Ectodermal cell (in vitro differentiated cells): Measurements from ENCODE around the gene CASK.

Experiments used
- H3K27ac ChIP-seq: 2 replicates; pipeline ENCODE4 v1.7.0; 2013; ENCODE audit warnings: mild to moderate bottlenecking, low read depth, low read length; ENCODE audit not compliant: insufficient read depth, poor library complexity, severe bottlenecking
- H3K27me3 ChIP-seq: 2 replicates; pipeline ENCODE4 v1.7.0; 2013; ENCODE audit warnings: mild to moderate bottlenecking, low read length; ENCODE audit not compliant: insufficient read depth, control insufficient read depth, poor library complexity, severe bottlenecking
- H3K36me3 ChIP-seq: one replicate; pipeline ENCODE4 v1.7.0; 2013; ENCODE audit warnings: low read length; ENCODE audit not compliant: control insufficient read depth, insufficient read depth
- H3K4me1 ChIP-seq: one replicate; pipeline ENCODE4 v1.7.0; 2013; ENCODE audit warnings: low read length; ENCODE audit not compliant: control insufficient read depth, insufficient read depth
- H3K4me3 ChIP-seq: 2 replicates; pipeline ENCODE4 v1.7.0; 2013; ENCODE audit warnings: low read depth, low read length, control low read depth; ENCODE audit not compliant: insufficient read depth
- H3K9me3 ChIP-seq: 2 replicates; pipeline ENCODE4 v1.7.0; 2013; ENCODE audit warnings: mild to moderate bottlenecking, low read length, moderate library complexity; ENCODE audit not compliant: control insufficient read depth
- WGBS, 2 experiments: methylation state at CpG; one replicate each; pipeline ENCODE4 v1.1.7; 2013; ENCODE audit warnings: missing lambda C conversion rate in 2 of 2; 5-methylcytosine and 5-hydroxymethylcytosine counted together

Gene CASK

DNA sequence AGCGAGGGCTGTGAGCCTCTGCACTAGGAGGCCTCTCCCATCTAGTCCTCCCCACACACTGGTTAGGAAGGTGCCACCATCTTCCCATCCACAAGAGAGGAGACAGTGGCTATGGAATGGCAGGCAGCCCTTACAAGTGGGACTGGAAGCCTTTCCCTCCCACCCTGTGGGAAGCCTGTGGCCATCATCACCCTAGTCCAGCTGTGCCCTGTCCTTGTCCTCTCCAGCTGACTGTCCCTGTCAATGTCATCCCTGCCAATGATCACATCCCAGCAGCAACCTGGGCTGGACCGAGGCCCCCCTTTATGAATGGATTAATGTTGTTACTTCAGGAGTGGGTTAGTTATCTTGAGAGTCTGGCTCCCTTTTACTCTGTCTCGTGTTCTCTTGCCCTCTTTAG lies 423.4 kb downstream of the CASK start:
- H3K27me3 ChIP-seq = no peaks in the 10 kb centered on the region
- WGBS, 2 experiments = 89% methylated on average over 3 of the region's 3 CpGs; no CpG with 5 or more reads in 1 of the 2 experiments
- no peak overlapping the region for H3K4me3 ChIP-seq
- H3K36me3 ChIP-seq = no peaks in the 10 kb centered on the region
- H3K9me3 ChIP-seq = no peaks in the 10 kb centered on the region
- H3K27ac ChIP-seq = no peak overlapping the region
- no peaks in the 10 kb centered on the region for H3K4me1 ChIP-seq

DNA sequence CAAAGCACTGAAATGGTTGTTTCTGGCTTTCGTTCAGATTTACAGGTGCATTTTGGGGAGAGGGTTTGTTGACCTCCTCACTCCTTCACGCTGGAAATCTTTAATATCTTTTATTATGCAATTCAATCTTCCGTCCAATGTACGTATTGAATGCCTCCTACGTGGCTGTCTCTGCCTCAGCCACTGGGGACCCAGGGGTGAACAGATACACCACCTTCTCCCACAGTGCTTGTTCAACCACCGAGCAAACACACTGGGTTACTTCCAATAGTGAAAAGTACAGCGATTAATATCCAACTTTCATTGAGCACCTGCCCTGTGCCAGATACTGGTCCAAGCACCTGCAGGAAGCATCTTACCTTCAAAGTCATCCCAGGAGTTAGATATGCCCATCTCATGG lies 424.2 kb downstream of the CASK start:
- H3K4me1 ChIP-seq = no peaks in the 10 kb centered on the region
- WGBS, 2 experiments = 88 to 95% methylated on average over 6 to 7 of the region's 7 CpGs
- H3K27me3 ChIP-seq = no peaks in the 10 kb centered on the region
- no peak overlapping the region for H3K4me3 ChIP-seq
- H3K9me3 ChIP-seq = no peaks in the 10 kb centered on the region
- H3K36me3 ChIP-seq = no peaks in the 10 kb centered on the region
- no peak overlapping the region for H3K27ac ChIP-seq

DNA sequence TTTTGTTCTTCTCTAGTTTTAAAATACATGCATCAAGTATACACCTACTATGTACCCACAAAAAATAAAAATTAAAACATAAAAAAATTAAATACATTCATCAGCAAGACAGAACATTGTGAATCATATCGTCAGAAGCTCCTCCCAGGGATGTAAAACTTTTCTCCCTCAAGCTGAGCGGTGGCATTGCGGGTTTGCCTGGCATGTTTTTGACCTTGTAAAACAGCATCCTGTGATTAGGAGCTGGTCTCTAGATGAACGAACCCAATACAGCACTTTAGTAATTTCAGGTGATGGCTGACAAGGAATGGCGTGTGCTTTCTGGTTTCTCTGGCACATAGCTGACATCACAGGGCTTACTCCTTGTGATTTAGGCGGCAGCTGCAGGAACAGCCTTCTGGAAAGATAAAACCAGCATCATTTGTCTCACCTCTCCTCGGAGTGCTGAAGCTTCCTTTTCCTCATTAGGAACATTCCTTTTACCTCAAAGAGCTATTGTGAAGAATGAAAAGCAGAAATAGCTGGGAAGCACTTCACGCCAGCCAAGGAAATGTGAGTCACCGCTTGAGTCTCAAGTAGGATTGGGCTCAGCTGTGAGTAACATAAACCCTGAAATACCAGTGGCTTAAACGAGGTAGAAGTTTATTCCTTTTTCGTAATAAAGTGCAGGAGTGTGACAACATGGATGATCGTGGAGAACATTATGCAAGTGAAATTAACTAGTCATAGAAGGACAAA lies 431.9 kb downstream of the CASK start:
- Histone ChIP-seq H3K36me3 (no peaks in the 10 kb centered on the region), H3K27me3 (no peaks in the 10 kb centered on the region), H3K4me3 (no peak overlapping the region), H3K4me1 (no peaks in the 10 kb centered on the region), H3K9me3 (no peaks in the 10 kb centered on the region), H3K27ac (no peak overlapping the region)
- 41 to 43% methylated on average over 11 to 12 of the region's 12 CpGs for WGBS, 2 experiments

DNA sequence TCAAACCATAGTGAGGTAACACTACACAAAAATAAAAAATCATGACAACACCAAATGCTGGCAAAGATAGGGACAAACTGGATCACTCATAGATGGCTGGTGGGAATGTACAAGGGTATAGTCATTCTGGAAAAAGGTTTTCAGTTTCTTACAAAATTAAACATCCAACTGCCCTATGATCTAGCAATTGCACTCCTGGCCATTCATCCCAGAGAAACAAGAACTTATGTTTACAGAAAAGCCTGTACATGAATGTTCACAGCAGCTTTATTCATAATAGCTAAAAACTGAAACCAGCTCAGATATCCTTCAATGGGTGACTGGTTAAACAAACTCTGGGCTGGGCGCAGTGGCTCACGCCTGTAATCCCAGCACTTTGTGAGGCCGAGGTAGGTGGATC lies 432.9 kb downstream of the CASK start:
- Histone ChIP-seq H3K27ac (no peak overlapping the region), H3K27me3 (no peaks in the 10 kb centered on the region), H3K4me3 (no peak overlapping the region), H3K4me1 (no peaks in the 10 kb centered on the region), H3K36me3 (no peaks in the 10 kb centered on the region), H3K9me3 (no peaks in the 10 kb centered on the region)
- WGBS, 2 experiments = 93 to 95% methylated on average over 3 of the region's 3 CpGs

DNA sequence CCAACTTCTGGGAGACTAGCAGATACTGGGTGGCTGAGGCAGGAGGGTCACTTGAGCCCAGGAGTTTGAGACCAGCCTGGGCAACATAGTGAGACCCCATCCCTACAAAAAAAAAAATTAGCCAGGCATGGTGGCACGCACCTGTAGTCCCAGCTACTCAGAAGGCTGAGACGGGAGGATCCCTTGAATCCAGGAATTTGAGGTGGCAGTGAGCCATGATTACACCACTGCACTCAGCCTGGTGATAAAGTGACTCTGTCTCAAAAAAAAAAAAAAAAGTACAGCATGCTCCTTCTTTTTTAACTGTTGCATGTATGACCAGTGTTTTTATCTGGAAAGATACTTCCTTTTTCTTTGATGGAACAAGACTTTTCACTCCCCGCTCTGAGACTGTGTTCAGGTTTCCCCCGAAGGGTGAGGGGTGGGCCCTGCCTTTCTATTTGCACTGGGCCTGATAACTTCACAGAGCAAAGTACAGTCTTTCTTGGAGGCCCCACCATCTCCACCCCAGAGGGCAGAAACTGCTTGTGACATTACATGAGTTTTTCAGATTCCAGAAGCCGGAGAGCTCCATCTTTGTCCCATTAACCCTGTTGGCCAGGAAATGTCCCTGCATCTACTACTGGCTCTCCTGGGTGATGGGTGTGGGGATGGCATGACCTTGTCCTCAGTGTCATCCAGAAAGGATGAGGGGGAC lies 441.1 kb downstream of the CASK start:
- Histone ChIP-seq H3K4me1 (no peaks in the 10 kb centered on the region), H3K9me3 (no peaks in the 10 kb centered on the region), H3K4me3 (no peak overlapping the region), H3K27me3 (no peaks in the 10 kb centered on the region), H3K36me3 (no peaks in the 10 kb centered on the region), H3K27ac (no peak overlapping the region)
- 91 to 95% methylated on average over 4 to 5 of the region's 5 CpGs for WGBS, 2 experiments

DNA sequence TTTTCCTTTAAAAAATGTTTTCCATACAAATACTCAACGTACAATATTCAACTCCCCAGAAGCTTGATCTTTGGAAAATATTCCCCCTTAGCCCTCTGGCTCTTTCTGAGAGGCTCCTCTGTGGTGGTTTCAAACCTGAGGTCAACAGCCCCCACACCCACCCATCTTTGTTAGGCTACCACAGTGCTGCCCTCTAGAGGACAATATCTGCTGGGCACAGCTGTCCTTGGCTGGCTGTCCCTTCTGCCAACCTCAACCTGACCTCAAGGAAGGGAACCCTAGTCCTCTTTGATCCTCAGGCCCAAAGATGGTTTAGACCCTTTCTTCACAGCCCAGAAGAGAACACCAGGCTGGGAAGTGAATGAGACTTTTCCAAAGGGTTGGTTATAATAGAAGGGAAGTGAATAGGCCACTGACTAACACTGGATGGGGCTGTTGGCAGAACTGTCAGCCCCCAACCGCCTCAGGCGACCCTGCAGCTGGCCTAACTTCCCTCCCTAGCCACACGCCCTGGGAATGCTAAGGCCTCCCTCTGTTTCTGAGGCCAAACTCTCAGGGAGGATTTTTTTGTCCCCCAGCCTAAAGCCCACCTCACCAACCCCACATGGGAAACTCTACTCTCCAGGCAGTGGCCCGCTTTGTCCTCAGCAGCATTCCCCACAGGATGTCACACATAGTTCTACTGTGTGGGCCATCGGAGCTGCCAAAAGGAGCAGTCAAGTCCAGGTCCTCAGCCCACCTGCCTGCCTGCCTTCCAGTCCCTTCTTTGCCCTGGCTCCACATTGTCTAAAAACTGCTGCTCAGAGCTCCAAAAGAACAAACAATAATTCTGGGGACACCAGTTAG lies 441.9 kb downstream of the CASK start:
- no peak overlapping the region for H3K27ac ChIP-seq

DNA sequence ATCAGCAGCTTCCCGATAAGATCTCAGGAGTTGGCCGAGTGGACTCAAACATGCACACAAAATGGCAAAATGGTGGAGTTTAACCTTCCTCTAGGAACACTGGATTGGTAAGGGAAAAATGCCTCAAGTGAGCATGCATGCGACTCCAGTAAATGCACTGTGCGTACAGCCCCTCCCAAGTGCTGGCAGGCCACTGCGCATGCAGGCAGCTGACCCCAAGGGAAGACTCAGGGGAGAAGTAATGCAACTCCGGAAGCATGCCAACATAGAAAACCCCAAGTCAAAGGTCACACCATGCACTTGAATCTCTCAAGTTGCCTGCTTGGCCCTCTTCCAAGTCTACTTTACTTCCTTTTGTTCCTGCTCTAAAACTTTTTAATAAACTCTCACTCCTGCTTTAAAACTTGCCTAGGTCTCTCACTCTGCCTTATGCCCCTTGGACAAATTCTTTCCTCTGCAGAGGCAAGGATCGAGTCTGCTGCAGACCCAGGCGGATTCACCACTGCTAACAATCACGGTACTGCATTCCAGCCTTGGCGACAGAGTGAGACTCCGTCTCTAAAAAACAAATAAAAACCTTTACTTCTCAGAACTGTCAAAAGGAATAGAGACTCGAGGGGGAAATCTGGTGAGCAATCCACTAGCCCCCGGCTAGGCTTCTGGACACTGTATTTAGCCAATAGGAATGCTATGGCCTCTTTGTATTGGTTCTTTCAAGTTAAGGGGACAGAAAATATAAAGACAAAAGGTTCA lies 442.7 kb downstream of the CASK start:
- no peaks in the 10 kb centered on the region for H3K4me1 ChIP-seq
- no peak overlapping the region for H3K4me3 ChIP-seq
- H3K27ac ChIP-seq = no peak overlapping the region
- 89 to 92% methylated on average over 13 of the region's 13 CpGs for WGBS, 2 experiments
- H3K36me3 ChIP-seq = no peaks in the 10 kb centered on the region
- H3K9me3 ChIP-seq = no peaks in the 10 kb centered on the region
- no peaks in the 10 kb centered on the region for H3K27me3 ChIP-seq

More for the DNA sequence above, 441.9 kb downstream of the CASK start:
- no peaks in the 10 kb centered on the region for H3K27me3 ChIP-seq
- H3K4me1 ChIP-seq = no peaks in the 10 kb centered on the region
- no peaks in the 10 kb centered on the region for H3K9me3 ChIP-seq
- WGBS, 2 experiments = 72 to 85% methylated on average over 6 of the region's 6 CpGs
- no peak overlapping the region for H3K4me3 ChIP-seq
- H3K36me3 ChIP-seq = no peaks in the 10 kb centered on the region

DNA sequence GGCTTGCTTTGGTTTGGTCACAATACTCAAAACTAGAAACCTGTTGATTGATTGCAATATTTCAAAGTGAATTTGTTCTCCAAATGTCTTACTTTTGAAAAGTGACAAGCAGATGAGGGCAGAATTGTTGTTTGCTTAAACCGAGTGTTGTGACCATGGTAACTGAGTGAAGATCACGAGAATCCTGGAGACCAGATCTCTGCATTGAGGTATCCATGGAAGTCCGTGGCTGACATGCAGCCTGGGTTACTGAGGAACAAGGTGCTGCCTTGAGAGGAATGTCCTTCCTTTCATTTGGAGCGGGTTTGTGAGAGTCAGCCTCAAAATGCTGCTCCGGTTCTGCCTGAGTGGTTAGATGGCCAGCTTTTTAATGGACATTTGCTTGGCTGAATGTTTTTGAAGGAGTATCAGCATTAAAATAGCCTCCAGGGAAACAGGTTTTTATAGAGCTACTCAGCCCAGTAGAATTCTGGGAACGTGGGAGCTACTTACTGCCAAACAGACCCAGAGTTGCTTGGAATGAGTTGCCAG lies 444.9 kb downstream of the CASK start:
- Histone ChIP-seq H3K4me1 (no peaks in the 10 kb centered on the region), H3K4me3 (no peak overlapping the region), H3K36me3 (no peaks in the 10 kb centered on the region), H3K27ac (peak overlapping the region; percentile 44), H3K9me3 (no peaks in the 10 kb centered on the region), H3K27me3 (no peaks in the 10 kb centered on the region)
- WGBS, 2 experiments = 53 to 57% methylated on average over 6 of the region's 6 CpGs

DNA sequence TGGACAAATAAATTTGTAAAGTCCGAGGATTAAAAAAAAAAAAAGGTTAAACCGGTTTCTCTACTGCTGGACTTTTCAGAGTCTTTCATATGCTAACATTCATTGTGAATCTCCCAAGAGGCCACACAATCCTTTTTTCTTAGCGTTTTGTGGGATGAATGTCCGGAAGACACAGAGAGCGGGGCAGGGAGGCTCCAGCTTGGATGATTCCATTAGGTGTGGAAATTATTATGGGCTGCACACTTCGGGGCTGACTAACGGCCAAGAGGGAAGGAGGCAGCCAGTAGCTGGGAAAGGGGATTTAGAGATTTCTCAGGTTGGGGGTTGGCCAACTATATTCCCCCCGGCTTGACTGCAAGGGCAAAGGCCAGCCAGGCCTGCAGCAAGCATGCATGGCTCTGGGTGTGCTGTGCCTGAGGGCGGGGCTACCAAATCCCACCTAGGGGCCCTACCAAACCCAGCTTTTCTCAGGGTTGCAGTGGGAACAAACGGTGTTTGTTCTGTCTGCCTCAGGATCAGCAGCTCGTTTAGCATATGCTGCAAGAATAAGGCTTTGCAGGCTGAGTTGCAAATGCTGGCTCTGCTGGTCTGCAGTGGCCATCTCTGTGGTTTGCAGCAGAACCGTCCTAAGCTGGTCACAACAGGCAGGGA lies 447.6 kb downstream of the CASK start:
- Histone ChIP-seq H3K4me1 (no peaks in the 10 kb centered on the region), H3K27me3 (no peaks in the 10 kb centered on the region), H3K27ac (peak overlapping the region; percentile 93), H3K4me3 (no peak overlapping the region), H3K9me3 (no peaks in the 10 kb centered on the region), H3K36me3 (no peaks in the 10 kb centered on the region)
- WGBS, 2 experiments = 0 to 1% methylated on average over 12 of the region's 12 CpGs
